ENCODE data around the gene COL4A2. TPM values are rescaled to one million over a fixed set of nuclear protein-coding genes. Genes with fewer than 3 reads are reported as not detected.

COL4A2 gene
- total RNA-seq, 6 experiments from 2014 or later = 8.4 to 65.8 (median 42.5) TPM

- WGBS (ENCODE audit: insufficient coverage, low coverage, low lambda C conversion rate, missing lambda C conversion rate) = 20% methylated on average over 20 of the region's 33 CpGs
- ATAC-seq = peak; percentile 74 to 86 (median 76)
These were observed 8.4 kb upstream of the COL4A2 start for GRCh38 chr13:110298505-110299282.

GRCh38 chr13:110299283-110299840, 7.7 kb upstream of the COL4A2 start:
- Histone ChIP-seq H3K27ac (peak overlapping the region in 2 of 3 donors; percentile 43 to 54), H3K36me3 (no peaks in the 10 kb centered on the region), H3K4me3 (no peak overlapping the region), H3K27me3 (no peaks in the 10 kb centered on the region), H3K9me3 (no peaks in the 10 kb centered on the region), H3K4me1 (no peaks in the 10 kb centered on the region)
- TF ChIP-seq CTCF (IDR thresholded peaks at IDR 0.05) (no peak), POLR2A (IDR thresholded peaks at IDR 0.05) (no peak)
- 44% methylated on average over 10 of the region's 10 CpGs for WGBS (ENCODE audit: insufficient coverage, low coverage, low lambda C conversion rate, missing lambda C conversion rate)
- ATAC-seq (no peak), DNase-seq (no peak)
- intact Hi-C loops (cut with DNase I) = no loop called here

More at GRCh38 chr13:110298505-110299282, 8.4 kb upstream of the COL4A2 start:
- Histone ChIP-seq H3K4me3 (no peak overlapping the region), H3K4me1 (no peaks in the 10 kb centered on the region), H3K9me3 (no peaks in the 10 kb centered on the region), H3K27ac (peak overlapping the region in 2 of 3 donors; percentile 43 to 54), H3K36me3 (no peaks in the 10 kb centered on the region), H3K27me3 (no peaks in the 10 kb centered on the region)
- DNase-seq = peak in 1 of 3 donors; percentile 64
- intact Hi-C loops (cut with DNase I) = no loop called here
- TF ChIP-seq POLR2A (IDR thresholded peaks at IDR 0.05) (no peak), CTCF (IDR thresholded peaks at IDR 0.05) (no peak)

- H3K4me3 ChIP-seq = no peak overlapping the region
- no peak for DNase-seq
- H3K36me3 ChIP-seq = no peaks in the 10 kb centered on the region
- H3K9me3 ChIP-seq = no peaks in the 10 kb centered on the region
- no peaks in the 10 kb centered on the region for H3K27me3 ChIP-seq
- TF ChIP-seq CTCF (IDR thresholded peaks at IDR 0.05) (no peak), POLR2A (IDR thresholded peaks at IDR 0.05) (no peak)
- H3K27ac ChIP-seq = no peak overlapping the region
- no peaks in the 10 kb centered on the region for H3K4me1 ChIP-seq
- intact Hi-C loops (cut with DNase I) = no loop called here
- ATAC-seq = no peak
- 45% methylated on average over 3 of the region's 3 CpGs for WGBS (ENCODE audit: insufficient coverage, low coverage, low lambda C conversion rate, missing lambda C conversion rate)
These were observed 6.8 kb upstream of the COL4A2 start for GRCh38 chr13:110300090-110300815.

GRCh38 chr13:110301083-110301482, 6.0 kb upstream of the COL4A2 start:
- WGBS (ENCODE audit: insufficient coverage, low coverage, low lambda C conversion rate, missing lambda C conversion rate) = 43% methylated on average over 3 of the region's 5 CpGs
- TF ChIP-seq CTCF (IDR thresholded peaks at IDR 0.05) = no peak
- TF ChIP-seq POLR2A (IDR thresholded peaks at IDR 0.05) = no peak
- Histone ChIP-seq H3K27ac (no peak overlapping the region), H3K27me3 (peaks cover 0 to 7% of the 10 kb centered on the region in 2 donors), H3K4me1 (no peaks in the 10 kb centered on the region), H3K4me3 (no peak overlapping the region), H3K36me3 (no peaks in the 10 kb centered on the region), H3K9me3 (no peaks in the 10 kb centered on the region)
- DNase-seq = no peak
- no peak for ATAC-seq
- intact Hi-C loops (cut with DNase I) = no loop called here

Data from right lobe of liver (tissue), 6 donors.